Measurements from ENCODE around the gene EOGT. TPM values are rescaled to one million over a fixed set of nuclear protein-coding genes. Genes with fewer than 3 reads are reported as not detected.

Gene EOGT
- total RNA-seq, 1 experiment from 2014 or later: 27.0 TPM

- in situ Hi-C loops (cut with HindIII; ENCODE audit: low sequenced_read_pairs): no loop called here
- DNase-seq (ENCODE audit: low spot score): no peak
These were observed 2.3 kb downstream of the EOGT start for GRCh38 chr3:69011096-69011730.

DNA sequence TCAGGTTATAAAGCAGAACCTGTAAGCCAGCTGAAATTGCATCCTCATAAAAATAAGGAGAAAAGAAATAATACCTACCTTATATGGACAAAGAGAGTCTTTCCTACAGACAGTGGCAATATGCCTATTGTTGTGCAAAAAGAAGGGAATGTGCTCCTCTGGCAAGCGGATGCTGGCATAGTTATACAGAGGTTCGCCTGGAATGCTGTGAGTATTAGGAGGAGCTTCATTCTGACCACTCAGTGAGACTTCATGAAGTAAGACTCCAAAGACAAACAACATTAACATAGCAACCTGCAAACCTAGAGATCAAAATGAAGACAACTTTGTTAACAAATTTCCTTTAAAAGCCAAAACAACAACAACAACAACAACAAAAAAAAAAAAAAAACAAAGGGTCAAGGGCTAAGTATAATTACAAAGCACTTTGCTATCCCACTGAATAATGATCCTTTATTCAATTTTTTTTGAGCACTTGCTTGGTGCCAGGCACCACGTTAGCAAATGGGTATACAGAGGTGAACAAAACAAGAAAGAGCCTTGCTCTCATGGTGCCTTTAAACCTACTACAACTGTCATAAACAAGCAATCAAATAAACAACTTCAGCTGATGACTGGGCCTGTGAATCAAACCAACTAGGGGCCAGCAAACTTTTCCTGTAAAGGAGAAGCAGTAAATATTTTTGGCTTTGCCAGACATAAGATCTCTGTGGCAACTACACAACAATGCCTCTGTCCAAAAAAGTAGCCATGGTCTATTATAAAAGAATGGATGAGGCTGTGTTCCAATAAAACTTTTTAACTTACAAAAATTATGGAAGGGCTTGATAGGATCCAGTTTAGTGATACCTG, 3.7 kb downstream of the EOGT start:
- DNase-seq (ENCODE audit: low spot score): no peak
- in situ Hi-C loops (cut with HindIII; ENCODE audit: low sequenced_read_pairs): no loop called here

- DNase-seq (ENCODE audit: low spot score): no peak
- in situ Hi-C loops (cut with HindIII; ENCODE audit: low sequenced_read_pairs): no loop called here
These were observed 4.5 kb downstream of the EOGT start for GRCh38 chr3:69008980-69009379.

DNA sequence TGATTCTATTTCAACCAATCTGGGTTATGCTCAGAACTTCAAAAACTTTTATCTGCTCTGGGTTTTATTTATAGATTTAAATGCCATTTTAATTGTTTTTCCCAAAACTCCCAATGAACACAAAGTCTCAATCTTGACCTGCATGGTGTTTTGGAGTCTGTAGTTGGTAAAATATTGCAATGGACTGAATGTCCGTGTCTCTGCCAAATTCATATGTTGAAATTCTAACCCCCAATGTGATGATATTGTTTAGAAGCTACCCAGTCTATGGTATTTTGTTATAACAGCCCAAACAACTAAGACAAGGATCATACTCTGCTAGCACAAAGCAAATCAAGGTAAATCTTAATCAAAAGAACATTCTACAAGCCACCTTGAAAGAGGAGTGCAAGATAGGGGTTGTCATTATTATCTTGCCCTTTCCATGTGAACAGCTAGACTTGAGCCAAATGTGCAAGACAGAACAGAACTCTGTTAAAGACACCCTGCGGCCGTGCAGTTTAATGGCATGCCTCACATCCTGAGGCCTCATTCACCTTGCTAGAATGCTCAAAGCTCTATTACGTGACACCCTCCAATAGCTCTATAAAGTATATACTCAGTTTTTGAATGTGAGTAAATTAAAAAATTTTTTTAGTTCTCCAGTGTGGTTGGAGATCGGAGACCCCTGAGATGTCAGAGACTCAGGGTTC, 7.5 kb downstream of the EOGT start:
- DNase-seq (ENCODE audit: low spot score): no peak
- in situ Hi-C loops (cut with HindIII; ENCODE audit: low sequenced_read_pairs): no loop called here

DNA sequence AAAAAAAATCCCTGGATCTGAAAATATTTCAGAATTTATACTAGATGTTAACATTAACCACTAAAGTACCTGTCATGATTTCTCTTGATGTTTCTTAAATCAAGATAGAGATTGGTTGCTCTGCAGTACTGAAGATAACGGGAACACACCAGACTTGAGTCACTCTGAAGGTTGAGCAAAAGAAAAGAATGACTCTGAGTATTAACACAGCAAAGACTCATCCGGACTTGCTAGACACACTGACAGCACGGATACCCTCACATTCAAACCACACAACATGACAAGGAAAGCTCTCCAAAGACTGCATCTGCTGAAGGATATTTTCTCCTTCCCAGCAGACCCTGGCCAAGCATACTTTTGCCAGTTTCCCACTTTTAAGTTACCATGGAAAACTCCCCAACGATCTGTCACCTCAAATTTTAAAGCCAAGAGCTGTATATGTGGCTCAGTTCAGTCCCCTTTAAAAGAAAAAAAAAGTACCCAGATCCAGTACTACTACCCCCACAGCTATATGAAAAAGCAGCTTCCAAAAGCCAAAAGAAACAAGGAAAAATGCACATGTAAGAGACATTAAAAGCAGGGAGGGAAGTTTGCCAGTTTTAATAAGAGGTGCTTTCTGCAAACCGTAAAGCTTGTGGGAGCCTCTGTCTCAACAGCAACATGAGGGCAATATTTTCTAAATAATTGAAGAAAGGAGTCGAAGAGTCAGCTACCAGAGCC, 8.3 kb downstream of the EOGT start:
- no peak for DNase-seq (ENCODE audit: low spot score)
- in situ Hi-C loops (cut with HindIII; ENCODE audit: low sequenced_read_pairs): no loop called here

DNA sequence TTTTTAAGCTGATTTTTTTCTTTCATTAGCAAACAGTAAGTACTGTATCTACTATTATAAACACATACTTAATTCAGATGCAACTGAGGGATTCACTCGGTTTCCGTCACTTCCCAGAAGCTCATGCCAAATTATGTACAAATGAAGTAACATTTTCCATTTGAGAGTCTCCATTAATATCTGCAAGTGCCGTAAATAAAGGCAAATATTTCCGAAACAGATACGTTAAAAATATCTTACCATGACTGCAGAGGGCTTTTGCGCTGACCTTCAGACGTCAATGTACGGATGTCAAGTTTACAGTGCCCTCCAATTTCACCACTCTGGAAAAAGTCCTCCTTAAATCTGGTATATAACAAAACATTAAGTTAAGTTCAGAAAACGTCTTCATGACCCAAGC, 9.3 kb downstream of the EOGT start:
- in situ Hi-C loops (cut with HindIII; ENCODE audit: low sequenced_read_pairs): no loop called here
- no peak for DNase-seq (ENCODE audit: low spot score)

DNA sequence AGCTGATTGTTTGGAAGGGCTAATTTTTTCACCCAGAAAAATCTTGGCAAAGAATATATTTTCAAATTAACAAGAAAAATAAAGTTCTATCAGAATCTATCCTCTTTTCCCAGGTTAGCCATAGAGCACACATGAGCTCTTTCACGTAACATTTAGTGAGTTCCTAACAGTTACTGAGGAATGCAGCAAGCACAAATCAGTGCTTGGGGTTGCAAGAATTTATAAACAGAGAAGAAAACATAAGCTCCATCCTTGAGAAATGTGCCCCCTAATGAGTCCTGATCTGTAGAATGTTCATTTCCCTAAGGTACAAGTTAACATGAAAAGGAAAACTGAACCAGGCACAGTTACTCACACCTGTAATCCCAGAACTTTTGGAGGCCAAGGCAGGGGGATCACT, 13.9 kb downstream of the EOGT start:
- DNase-seq (ENCODE audit: low spot score): no peak
- in situ Hi-C loops (cut with HindIII; ENCODE audit: low sequenced_read_pairs): no loop called here

- DNase-seq (ENCODE audit: low spot score): no peak
- in situ Hi-C loops (cut with HindIII; ENCODE audit: low sequenced_read_pairs): no loop called here
These were observed 14.3 kb downstream of the EOGT start for GRCh38 chr3:68999158-68999557.

- in situ Hi-C loops (cut with HindIII; ENCODE audit: low sequenced_read_pairs): no loop called here
- DNase-seq (ENCODE audit: low spot score): no peak
These were observed 15.6 kb downstream of the EOGT start for GRCh38 chr3:68997887-68998286.

DNA sequence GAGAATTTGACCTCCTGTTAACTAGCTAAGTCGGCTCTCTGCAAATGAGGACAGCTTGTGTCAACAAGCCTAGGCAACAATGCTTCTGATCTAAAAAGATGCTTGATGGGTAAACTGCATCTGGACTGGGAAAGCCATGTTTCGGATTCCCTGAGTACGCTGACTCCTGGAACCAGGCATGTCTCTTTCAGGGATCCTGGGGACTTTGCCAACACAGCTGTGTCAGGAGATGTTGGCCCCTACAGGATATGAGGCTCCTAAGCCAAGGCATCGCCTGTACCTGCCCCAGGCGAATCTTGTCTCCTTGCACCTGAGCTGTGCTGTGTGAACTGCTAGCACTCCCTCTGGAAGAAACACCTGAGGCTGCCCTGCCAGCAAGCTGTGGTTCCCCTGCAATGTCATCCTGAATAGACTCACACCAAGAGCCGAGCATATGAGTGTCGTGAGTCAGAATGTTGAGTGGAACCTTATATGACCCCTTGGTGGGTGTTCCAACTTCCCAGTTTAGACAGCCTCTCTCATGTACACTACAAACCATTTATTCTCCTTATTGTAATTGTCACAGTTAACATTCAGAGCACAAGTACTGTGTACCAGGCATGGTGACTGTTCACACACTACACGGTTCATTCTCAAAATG, 17.0 kb downstream of the EOGT start:
- in situ Hi-C loops (cut with HindIII; ENCODE audit: low sequenced_read_pairs): no loop called here
- no peak for DNase-seq (ENCODE audit: low spot score)

DNA sequence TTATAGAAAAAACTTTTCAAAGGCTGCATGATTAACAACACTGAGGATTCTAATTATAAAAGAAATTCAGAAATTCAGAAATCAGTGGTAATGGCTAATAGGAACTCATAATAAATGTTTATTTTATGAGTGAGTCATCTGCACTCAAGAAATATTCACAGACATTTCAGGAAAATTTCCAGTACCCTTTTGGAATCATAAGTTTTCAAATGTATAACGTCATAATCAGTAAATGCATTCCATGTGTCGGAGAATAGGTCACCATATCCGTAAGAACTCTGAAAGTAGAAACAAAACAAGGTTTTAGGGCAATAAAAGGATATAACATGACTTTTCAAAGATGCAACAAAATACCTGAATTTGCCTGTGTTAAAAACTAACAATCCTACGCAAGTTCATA, 24.7 kb downstream of the EOGT start:
- DNase-seq (ENCODE audit: low spot score): no peak
- in situ Hi-C loops (cut with HindIII; ENCODE audit: low sequenced_read_pairs): no loop called here

DNA sequence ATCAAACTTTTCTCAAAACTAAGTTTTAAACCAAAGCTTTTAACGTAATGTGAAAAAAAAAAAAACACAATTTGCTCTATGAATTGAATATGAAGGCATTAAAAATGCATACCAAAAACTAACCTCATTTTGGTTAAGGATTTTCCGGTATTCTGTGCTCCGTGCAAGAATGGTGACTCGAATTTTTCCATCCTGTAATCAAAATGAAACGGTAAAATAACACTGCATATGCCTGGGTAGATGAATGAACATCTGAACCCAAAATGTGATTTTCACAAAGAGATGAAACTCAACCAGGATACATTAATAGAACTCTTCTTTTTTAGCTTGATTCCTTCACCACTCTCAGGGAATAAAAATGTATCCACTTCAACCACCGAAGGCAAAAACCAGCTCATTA, 26.2 kb downstream of the EOGT start:
- no peak for DNase-seq (ENCODE audit: low spot score)
- in situ Hi-C loops (cut with HindIII; ENCODE audit: low sequenced_read_pairs): no loop called here

DNA sequence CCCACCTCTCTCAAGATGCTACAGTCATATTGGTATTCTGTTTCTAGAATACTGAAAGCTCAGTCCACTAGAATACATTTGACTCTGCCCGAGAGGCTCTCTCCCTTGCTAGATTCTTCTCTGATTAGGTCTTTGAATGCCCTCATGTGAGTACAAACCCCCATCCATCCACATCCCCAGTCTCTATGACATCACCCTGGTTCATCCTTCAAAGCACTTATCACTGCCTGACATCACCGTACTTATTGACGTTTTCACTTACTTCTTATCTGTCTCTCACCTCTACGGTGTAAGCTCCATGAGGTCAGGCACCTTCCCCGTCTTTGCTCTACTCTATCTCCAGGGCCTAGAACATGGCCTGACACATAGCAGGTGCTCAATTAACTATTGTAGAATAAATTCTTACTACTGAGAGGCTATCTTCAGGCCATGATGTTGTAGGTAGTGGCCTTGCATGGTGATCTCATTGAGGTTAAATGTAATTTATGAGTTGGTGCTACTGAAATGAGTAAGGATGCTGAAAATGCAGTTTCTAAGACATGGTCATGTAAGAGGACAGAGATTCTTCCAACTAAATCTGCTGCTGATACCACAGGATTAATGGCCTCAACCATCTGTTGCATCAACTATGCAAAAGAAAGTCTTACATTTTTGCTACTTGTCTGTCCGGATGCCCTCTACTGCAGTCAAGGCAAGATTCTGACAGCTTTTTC, 26.8 kb downstream of the EOGT start:
- in situ Hi-C loops (cut with HindIII; ENCODE audit: low sequenced_read_pairs): no loop called here
- DNase-seq (ENCODE audit: low spot score): no peak

DNA sequence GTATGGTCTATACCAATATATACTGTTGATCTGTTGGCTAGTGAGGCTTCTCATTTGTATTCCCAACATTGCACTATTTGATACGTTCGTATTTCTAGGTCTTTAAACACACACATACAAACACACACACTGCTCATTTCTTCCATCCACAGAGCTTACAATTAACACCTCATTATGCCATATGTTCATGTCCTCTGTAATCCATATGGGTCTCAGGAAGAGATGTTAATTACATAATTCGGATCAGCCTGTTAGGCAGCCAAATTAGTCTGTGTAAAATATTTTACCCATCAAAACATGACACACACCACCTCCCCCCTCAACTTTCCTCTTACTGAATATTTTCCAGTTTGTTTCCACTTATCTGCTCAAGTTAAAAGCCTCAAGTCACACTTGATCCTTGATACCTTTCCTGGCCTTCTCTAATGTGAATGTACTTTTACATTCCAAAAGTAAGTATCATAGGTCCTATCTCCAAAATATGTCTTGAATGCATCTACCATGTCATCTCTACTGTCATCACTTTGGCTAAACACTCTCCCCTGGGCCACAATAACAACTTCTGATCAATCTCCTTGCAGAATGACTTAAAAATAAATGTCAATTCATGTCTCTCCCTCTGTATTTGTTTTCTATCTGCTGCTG, 28.2 kb downstream of the EOGT start:
- no peak for DNase-seq (ENCODE audit: low spot score)
- in situ Hi-C loops (cut with HindIII; ENCODE audit: low sequenced_read_pairs): no loop called here

DNA sequence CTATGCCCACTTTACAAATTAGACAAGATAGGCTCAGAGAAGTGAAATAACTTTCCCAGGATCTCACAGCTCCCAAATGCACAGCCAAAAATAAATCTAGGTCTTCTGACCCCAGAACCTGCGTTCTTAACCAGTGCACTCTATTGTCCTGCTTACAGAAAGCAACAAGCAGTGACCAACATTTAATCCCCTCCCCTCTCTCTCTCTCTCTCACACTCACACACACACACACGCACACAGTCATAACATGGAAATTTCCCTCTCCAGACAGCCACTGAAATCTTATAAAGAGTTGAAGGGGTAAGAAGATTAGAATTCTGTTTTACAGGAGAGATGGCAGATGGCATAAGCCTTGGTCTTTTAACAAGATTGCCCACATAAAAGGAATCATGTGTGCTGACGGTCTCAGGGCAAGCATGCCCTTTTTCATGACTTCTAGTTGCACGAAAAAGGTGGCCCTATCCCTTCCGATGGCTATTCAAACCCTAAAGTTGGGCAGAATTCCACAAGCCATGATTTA, 29.4 kb downstream of the EOGT start:
- DNase-seq (ENCODE audit: low spot score): no peak
- in situ Hi-C loops (cut with HindIII; ENCODE audit: low sequenced_read_pairs): no loop called here

DNA sequence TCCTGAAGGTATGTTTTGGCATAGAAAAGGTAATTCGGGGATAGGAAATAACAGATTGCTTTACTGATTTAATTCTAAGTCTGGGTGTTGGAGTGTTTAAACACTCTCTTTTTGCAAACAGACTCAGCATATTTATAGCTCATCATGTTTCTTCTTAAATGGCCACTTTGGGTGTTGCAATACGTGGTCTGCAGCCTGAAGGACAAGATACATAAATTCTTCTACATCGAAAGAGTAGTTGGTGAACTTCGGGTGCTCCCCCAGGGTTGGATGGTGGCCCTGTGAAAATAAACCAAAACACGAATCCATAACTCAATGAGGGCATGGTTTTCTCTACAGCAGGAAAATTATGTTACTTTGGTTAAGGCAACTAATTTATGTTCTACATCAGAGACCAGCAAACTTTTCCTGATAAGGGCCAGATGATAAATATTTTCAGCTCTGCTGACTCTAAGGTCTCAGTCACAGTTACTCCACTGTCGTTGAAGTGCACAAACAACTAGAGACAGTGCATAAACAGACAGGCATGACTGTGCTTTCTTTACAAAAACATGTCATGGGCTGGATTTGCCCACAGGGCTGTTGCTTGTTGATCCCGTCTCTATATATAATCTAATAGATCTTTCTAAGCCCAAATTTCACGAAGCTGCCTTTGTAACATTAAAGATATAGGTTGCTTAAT, 35.9 kb downstream of the EOGT start:
- no peak for DNase-seq (ENCODE audit: low spot score)
- in situ Hi-C loops (cut with HindIII; ENCODE audit: low sequenced_read_pairs): no loop called here

GRCh38 chr3:68974711-68975110, 38.8 kb downstream of the EOGT start:
- in situ Hi-C loops (cut with HindIII; ENCODE audit: low sequenced_read_pairs): no loop called here

More at GRCh38 chr3:68974711-68975110, 38.8 kb downstream of the EOGT start:
- no peak for DNase-seq (ENCODE audit: low spot score)

Data from G401 (cell line).